ENCODE results near the gene CTAG2. TPM values are rescaled to one million over a fixed set of nuclear protein-coding genes. Genes with fewer than 3 reads are reported as not detected.

CTAG2 gene
- total RNA-seq, 6 donors from 2014 or later, result not detected

DNA sequence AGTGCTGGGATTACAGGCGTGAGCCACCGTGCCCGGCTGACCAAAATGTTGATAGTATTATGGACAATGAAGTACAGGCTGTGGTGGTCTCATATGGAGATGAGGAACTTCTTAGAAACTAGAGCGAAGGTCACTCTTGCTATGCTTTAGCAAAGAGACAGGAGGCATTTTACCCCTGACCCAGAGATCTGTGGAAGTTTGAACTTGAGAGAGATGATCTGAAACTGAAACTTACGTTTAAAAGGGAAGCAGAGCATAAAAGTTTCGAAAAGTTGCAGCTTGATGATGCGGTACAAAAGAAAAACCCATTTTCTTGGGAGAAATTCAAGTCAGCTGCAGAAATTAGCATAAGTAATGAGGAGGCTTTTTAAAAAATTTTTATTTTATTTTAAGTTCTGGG is 8.5 kb upstream of the CTAG2 start:
- TF ChIP-seq POLR2A (IDR thresholded peaks at IDR 0.05), result no peak
- no peak for TF ChIP-seq POLR2AphosphoS5 (IDR thresholded peaks at IDR 0.05)
- no peak for TF ChIP-seq EP300 (IDR thresholded peaks at IDR 0.05)
- no peak for TF ChIP-seq CTCF (IDR thresholded peaks at IDR 0.05)
- Histone ChIP-seq H3K9me3 (peaks cover 0 to 16% (median 0%) of the 10 kb centered on the region in 4 donors), H3K27ac (no peak overlapping the region), H3K27me3 (no peaks in the 10 kb centered on the region), H3K4me3 (no peak overlapping the region), H3K36me3 (no peaks in the 10 kb centered on the region), H3K4me1 (no peaks in the 10 kb centered on the region)
- WGBS, 2 donors, result 83 to 87% methylated on average over 7 of the region's 7 CpGs
- no peak for DNase-seq
- no peak for ATAC-seq (ENCODE audit: low FRiP score in 2 of 2)

DNA sequence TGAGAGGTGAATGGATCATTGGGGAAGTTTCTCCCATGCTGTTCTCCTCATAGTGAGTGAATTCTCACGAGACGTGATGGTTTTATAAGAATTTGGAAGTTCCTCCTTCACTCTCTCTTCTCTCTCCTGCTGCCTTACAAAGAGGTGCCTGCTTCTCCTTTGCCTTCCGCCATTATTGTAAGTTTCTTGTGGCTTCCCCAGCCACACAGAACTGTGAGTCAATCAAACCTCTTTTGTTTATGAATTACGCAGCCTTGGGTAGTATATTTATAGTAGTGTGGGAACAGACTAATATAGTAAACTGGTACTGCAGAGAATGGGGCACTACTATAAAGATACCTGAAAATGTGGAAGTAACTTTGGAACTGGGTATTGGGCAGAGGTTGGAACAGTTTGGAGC is 7.8 kb upstream of the CTAG2 start:
- no peak overlapping the region for H3K4me3 ChIP-seq
- H3K9me3 ChIP-seq, result peaks cover 0 to 16% (median 0%) of the 10 kb centered on the region in 4 donors
- H3K36me3 ChIP-seq, result no peaks in the 10 kb centered on the region
- no peak for TF ChIP-seq EP300 (IDR thresholded peaks at IDR 0.05)
- TF ChIP-seq CTCF (IDR thresholded peaks at IDR 0.05), result no peak
- TF ChIP-seq POLR2A (IDR thresholded peaks at IDR 0.05), result no peak
- no peak for TF ChIP-seq POLR2AphosphoS5 (IDR thresholded peaks at IDR 0.05)
- DNase-seq, result no peak
- no peak for ATAC-seq (ENCODE audit: low FRiP score in 2 of 2)
- WGBS, 2 donors, result 83 to 86% methylated on average over 4 of the region's 4 CpGs
- H3K4me1 ChIP-seq, result no peaks in the 10 kb centered on the region
- no peaks in the 10 kb centered on the region for H3K27me3 ChIP-seq
- no peak overlapping the region for H3K27ac ChIP-seq

- WGBS, 2 donors, result 73 to 78% methylated on average over 4 to 6 of the region's 6 CpGs
Observed at GRCh38 chrX:154660541-154660940, 7.2 kb upstream of the CTAG2 start.

GRCh38 chrX:154658957-154659356 is 5.6 kb upstream of the CTAG2 start:
- Histone ChIP-seq H3K27ac (no peak overlapping the region), H3K4me3 (no peak overlapping the region), H3K36me3 (no peaks in the 10 kb centered on the region), H3K4me1 (no peaks in the 10 kb centered on the region), H3K27me3 (no peaks in the 10 kb centered on the region), H3K9me3 (peaks cover 0 to 11% (median 0%) of the 10 kb centered on the region in 4 donors)
- ATAC-seq (ENCODE audit: low FRiP score in 2 of 2) (no peak), DNase-seq (no peak)
- no peak for TF ChIP-seq POLR2AphosphoS5 (IDR thresholded peaks at IDR 0.05)
- 89 to 91% methylated on average over 10 to 11 of the region's 11 CpGs for WGBS, 2 donors

More at GRCh38 chrX:154660541-154660940, 7.2 kb upstream of the CTAG2 start:
- Histone ChIP-seq H3K9me3 (peaks cover 0 to 16% (median 0%) of the 10 kb centered on the region in 4 donors), H3K27me3 (no peaks in the 10 kb centered on the region), H3K36me3 (no peaks in the 10 kb centered on the region), H3K27ac (no peak overlapping the region), H3K4me1 (no peaks in the 10 kb centered on the region), H3K4me3 (no peak overlapping the region)
- DNase-seq (no peak), ATAC-seq (ENCODE audit: low FRiP score in 2 of 2) (no peak)
- TF ChIP-seq POLR2AphosphoS5 (IDR thresholded peaks at IDR 0.05) (no peak), POLR2A (IDR thresholded peaks at IDR 0.05) (no peak), EP300 (IDR thresholded peaks at IDR 0.05) (no peak), CTCF (IDR thresholded peaks at IDR 0.05) (no peak)

- Histone ChIP-seq H3K4me1 (no peaks in the 10 kb centered on the region), H3K36me3 (no peaks in the 10 kb centered on the region), H3K4me3 (no peak overlapping the region), H3K9me3 (peaks cover 0 to 8% (median 0%) of the 10 kb centered on the region in 4 donors), H3K27ac (no peak overlapping the region), H3K27me3 (no peaks in the 10 kb centered on the region)
- no peak for ATAC-seq (ENCODE audit: low FRiP score in 2 of 2)
- DNase-seq, result no peak
- WGBS, 2 donors, result 94% methylated on average over 2 to 12 of the region's 12 CpGs
- TF ChIP-seq POLR2AphosphoS5 (IDR thresholded peaks at IDR 0.05) (no peak), EP300 (IDR thresholded peaks at IDR 0.05) (no peak), CTCF (IDR thresholded peaks at IDR 0.05) (no peak), POLR2A (IDR thresholded peaks at IDR 0.05) (no peak)
Observed at GRCh38 chrX:154658187-154658586, 4.8 kb upstream of the CTAG2 start.

All from upper lobe of left lung (tissue), 6 donors.